BJ (cell line): Measurements from ENCODE around the gene HOGA1. TPM values are rescaled to one million over a fixed set of nuclear protein-coding genes. Genes with fewer than 3 reads are reported as not detected.

Experiments
- CTCF ChIA-PET: fragments of 350-600 bp; formaldehyde crosslinking; extraction: SDS; loops from one replicate; lab custom pipeline; 2021; ENCODE audit warnings: antibody characterized with exemption, inconsistent platforms; lab: Yijun Ruan, JAX
- POLR2A ChIA-PET: fragments of 300-600 bp; sonication (Branson Sonifier 250); formaldehyde crosslinking; extraction: SDS; loops from one replicate; lab custom pipeline; 2021; ENCODE audit warnings: antibody characterized with exemption; lab: Charles Lee
- DNase-seq: peaks from one replicate; pipeline ENCODE4 v3.0.0-alpha.2; 2011; ENCODE audit warnings: low read depth
- H3K27me3 ChIP-seq: 2 replicates; pipeline ENCODE4 v1.6.0; 2011; ENCODE audit warnings: low read length; ENCODE audit not compliant: control insufficient read depth, insufficient read depth
- H3K36me3 ChIP-seq: 2 replicates; pipeline ENCODE4 v1.5.1; 2011; ENCODE audit warnings: low read length; ENCODE audit not compliant: control insufficient read depth, insufficient read depth
- H3K4me3 ChIP-seq: 2 replicates; pipeline ENCODE4 v1.5.1; 2011; ENCODE audit warnings: low read depth, mild to moderate bottlenecking, control low read depth, low read length
- CTCF ChIP-seq: IDR thresholded peaks from 2 replicates; pipeline ENCODE4 v1.5.1; 2011; ENCODE audit warnings: low read depth, mild to moderate bottlenecking, control low read depth, inconsistent platforms, low read length, moderate library complexity; ENCODE audit not compliant: insufficient read depth
- polyA minus RNA-seq: library from RNA; depleted of rRNA, polyadenylated mRNA; stranded (reverse); fragments of >200 nt; gene quantifications from 2 replicates; pipeline ENCODE4 v1.2.3, GENCODE V29; 2011; rRNA and poly(A)+ RNA removed
- polyA plus RNA-seq: library from polyadenylated mRNA; depleted of rRNA; stranded (reverse); fragments of >200 nt; gene quantifications from 2 replicates; pipeline ENCODE4 v1.2.3, GENCODE V29; 2011; rRNA removed

Gene HOGA1
- polyA plus RNA-seq = 0.17 and 0.23 TPM in 2 replicates
- 0.14 TPM in 1 of 2 replicates, not detected in the other for polyA minus RNA-seq

GRCh38 chr10:97584060-97584797 is at the start of gene HOGA1:
Gene HOGA1 (plus strand): TSS chr10:97584389. CDS start chr10:97584704, 315 bp downstream.
- no peak within 1 kb of the TSS for H3K4me3 ChIP-seq
- ChIA-PET POLR2A (no interaction called here), CTCF (interaction anchor here (0.6 to 3.7 kb wide), 4 partner anchors 10 to 139 kb away, joined by 3 to 16 read pairs (median 4); partner anchors contain the start of gene ANKRD2)
- TF ChIP-seq CTCF = no peak
- H3K27me3 ChIP-seq = no peaks in the 10 kb centered on the region
- no peak for DNase-seq
- no peaks in the 10 kb centered on the region for H3K36me3 ChIP-seq

- peak; percentile 66 for TF ChIP-seq CTCF
- Histone ChIP-seq H3K36me3 (no peaks in the 10 kb centered on the region), H3K4me3 (no peak overlapping the region), H3K27me3 (no peaks in the 10 kb centered on the region)
- ChIA-PET CTCF (interaction anchor here (1.0 to 3.1 kb wide), 14 partner anchors 10 to 110 kb away, joined by 3 to 43 read pairs (median 5); no protein-coding TSS in a partner anchor), POLR2A (interaction anchor here (0.6 kb wide), 1 partner anchor 114 kb away, joined by 3 read pairs; no protein-coding TSS in a partner anchor)
- no peak for DNase-seq
Measured at GRCh38 chr10:97534746-97535367, 49.3 kb upstream of the HOGA1 start.

GRCh38 chr10:97537186-97537869 is 46.9 kb upstream of the HOGA1 start:
- no peak overlapping the region for H3K4me3 ChIP-seq
- no peak for DNase-seq
- no peak for TF ChIP-seq CTCF
- H3K27me3 ChIP-seq = no peaks in the 10 kb centered on the region
- POLR2A ChIA-PET = no interaction called here
- H3K36me3 ChIP-seq = no peaks in the 10 kb centered on the region
- CTCF ChIA-PET = interaction anchor here (1.0 to 8.7 kb wide), 2 partner anchors 16 to 38 kb away, joined by 3 to 66 read pairs; partner anchors contain the start of gene UBTD1

DNA sequence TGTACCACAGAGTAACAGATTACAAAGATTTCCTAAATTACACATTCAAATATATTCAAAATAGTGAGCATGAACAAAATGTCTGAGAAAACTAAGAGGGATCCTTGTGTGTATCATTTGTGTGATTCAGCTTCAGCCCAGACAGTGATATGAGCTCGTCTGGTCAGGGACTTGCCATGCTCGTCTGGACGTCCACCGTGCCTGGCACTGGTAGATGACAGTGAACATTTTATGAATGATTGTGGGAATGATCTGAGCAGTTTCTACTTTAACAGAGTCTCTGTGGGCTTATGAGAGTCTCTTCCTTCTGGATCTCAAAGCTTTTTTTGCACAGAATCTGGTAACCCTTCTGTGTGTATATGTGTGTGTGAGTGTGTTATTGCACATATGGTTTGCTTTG is 45.8 kb upstream of the HOGA1 start:
- no peak for TF ChIP-seq CTCF
- DNase-seq = no peak
- no peaks in the 10 kb centered on the region for H3K27me3 ChIP-seq
- ChIA-PET POLR2A (interaction anchor here (0.9 kb wide), 1 partner anchor 39 kb away, joined by 3 read pairs; the partner anchor contains the start of gene UBTD1), CTCF (interaction anchor here (0.5 to 8.7 kb wide), 3 partner anchors 15 to 123 kb away, joined by 4 to 66 read pairs (median 4); no protein-coding TSS in a partner anchor)
- no peak overlapping the region for H3K4me3 ChIP-seq
- no peaks in the 10 kb centered on the region for H3K36me3 ChIP-seq
